Fibroblast of the conjunctiva (primary cell): Measurements from ENCODE around the gene DIO3.

Experiments used
- DNase-seq: peaks from one replicate; pipeline ENCODE4 v3.0.0-alpha.2; 2010; ENCODE audit warnings: low read depth

DIO3 gene

DNA sequence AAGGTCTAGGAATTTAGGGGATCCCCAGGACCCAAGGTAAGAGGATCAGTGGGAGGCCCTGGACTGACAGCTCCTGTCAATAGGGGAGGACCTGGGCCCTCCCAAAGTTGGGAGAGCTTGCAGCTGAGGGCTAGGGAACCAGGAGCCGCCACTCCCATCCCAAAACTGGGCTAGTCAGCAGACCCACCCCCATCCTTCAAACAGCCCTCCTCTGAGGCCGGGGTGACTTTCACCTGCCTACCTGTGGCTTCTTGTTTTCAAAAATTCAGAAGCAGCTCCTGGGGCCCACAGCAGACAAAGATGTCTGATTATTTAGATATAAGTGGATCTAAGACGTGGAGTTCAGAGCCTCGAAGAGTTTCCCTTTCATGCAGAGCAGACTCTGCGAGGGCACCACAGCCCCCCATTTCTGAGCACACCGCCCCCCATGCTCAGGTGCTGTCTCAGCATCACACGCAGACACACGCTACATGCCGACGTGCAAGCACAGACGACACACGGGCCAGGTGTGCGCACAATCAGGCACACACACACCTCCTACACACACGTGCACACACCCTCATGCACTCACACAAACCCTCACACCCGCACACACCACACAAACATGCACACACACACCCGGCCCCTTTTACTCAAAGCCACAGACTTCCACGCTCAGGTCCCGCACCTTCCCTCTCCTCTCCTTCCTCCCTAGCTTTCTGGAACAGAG lies 21.9 kb downstream of the DIO3 start:
- no peak for DNase-seq

DNA sequence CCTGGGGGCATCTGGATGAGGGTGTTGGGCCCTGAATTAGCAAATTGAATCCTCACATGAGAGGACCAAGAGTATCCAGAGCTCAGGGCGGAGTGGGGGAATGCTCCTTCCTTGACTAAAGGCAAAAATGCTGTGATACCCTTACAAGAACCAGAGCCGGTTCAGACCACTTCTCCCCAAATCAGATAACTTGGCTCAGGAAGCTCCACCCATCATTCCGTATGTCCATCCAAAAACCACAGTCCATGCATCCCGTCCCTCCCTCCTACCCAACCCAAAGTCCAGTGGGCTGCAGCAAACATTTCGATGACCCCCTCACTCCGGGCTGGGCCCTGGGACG lies 22.4 kb downstream of the DIO3 start:
- no peak for DNase-seq

- DNase-seq: peak; percentile 61
Observed at GRCh38 chr14:101584055-101584859, 23.0 kb downstream of the DIO3 start.

GRCh38 chr14:101585211-101585610 lies 23.9 kb downstream of the DIO3 start:
- no peak for DNase-seq

DNA sequence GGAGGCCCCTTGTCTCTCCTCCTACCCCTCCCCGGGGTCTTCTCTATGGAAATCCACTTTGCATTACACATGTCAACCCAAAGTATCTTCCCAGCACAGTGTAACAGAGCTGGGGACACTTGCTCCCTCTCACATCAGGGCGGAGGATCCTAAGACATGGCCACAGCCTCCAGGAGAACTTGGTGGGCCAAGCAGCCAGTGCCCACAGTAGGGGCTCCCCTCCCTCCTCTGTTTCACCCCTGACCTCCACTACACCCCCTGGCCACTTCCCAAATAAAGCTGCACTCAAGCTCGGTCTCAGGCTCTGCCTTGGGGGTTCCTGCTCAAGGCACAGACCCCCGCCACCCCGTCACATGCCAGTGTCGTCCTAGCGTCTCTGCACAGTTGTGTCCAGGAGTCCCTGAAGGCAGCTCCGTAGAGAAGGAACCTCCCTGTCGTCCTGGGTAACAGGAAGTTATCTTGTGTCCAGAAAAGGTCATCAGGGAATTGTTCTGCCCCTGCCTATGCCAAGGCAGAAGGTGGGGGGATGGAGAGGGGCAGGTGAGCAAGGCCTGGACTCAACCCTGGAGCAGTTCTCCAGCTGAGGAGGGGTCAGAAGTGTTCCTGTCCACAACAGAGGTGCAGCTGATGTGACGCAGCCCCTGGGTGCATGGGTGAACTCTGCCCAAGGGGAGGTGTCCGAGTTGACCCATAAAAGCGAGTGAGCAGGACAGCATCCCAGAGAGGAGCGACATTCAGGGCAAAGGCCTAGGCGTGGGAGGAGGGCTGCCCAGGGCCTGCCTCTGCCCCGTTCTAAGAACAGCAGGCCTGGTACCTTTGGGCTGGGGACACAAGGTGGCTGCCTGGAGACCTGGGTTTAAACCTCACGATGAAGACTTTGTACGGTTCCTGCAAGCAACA lies 25.5 kb downstream of the DIO3 start:
- no peak for DNase-seq

GRCh38 chr14:101587441-101587911 lies 26.2 kb downstream of the DIO3 start:
- no peak for DNase-seq

GRCh38 chr14:101588286-101588975 lies 27.1 kb downstream of the DIO3 start:
- DNase-seq: no peak

DNA sequence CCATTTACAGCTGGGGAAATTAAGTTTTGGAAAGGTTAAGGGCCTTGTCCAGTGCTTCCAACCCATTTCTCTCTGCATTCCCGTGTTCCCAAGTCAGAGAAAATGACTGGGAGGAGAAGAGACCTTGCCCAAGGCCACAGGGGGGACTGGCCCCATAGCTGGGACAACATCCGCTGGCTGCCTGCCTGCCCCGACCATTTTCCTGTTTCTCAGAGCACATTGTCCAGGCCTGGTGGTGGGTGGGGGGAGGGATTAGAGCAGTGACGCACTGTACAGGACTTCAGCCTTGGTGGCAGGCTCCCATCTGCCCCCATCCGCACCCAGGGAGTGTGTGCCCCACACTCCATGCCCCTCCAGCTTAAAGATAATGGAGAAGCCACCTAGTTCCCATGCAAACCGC lies 27.7 kb downstream of the DIO3 start:
- no peak for DNase-seq

DNA sequence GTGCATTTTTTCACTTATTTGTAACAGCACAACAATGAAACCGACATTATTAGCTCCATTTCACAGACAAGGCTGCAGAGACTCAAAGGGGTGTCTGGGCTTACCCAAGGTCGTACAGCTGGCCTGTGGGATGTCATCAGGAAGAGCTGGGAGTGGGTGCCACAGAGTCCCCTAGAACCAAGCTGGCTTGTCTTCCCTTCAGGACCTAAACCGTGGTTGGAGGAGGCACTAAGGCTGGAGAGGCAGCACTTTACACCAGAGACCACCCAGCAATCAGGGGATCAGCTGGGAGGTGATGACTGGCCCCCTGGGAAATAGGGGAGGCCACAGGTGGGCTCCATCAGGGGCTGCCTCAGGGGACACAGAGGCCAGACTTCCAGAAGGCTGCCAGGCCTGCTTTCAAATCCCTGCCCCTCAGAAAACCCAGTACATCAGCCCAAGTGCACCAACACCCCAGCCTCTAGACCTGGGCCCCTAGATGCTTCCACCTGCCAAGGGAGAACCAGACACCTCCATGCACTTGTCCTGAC lies 28.3 kb downstream of the DIO3 start:
- DNase-seq: no peak

- DNase-seq: no peak
Observed at GRCh38 chr14:101590062-101590461, 28.8 kb downstream of the DIO3 start.

DNA sequence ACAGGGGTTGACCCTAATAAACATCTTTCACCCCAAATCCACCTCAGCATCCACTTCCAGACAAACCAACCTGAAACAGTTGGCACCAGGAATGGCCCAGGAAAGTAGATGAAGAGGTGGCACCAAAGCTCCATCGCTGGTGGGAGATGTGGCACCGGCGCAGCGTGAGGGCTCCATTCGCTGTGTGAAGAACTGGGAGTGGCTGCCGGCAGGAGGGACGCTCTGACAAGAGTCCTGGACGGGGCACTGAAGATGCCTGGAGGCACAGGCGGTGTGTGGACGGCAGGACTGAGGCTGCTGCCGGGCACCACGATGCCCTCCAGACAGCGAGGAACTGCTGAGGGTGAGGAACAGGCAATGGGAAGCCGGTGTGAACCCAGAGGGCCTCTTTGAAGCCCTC lies 29.3 kb downstream of the DIO3 start:
- DNase-seq: no peak

DNA sequence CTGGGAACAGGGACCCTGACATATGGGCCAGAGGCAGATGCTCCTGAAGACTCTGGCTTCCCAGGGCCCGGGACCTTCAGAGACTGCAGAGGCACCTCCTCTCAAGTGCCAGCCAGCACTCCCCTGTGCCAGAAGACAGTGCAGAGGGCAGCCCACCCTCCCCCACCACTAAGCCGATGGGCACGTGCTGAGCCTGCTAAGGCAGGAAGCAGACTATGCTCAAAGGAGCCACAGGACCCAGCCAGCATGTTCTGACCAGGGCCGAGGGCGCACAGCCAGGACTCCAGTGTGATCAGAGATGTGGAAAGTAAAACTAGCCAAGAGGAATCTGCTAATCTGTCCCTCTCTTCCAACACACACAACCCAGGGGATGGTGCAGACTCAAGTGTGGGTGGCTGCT lies 29.8 kb downstream of the DIO3 start:
- DNase-seq: no peak

GRCh38 chr14:101591582-101591981 lies 30.3 kb downstream of the DIO3 start:
- no peak for DNase-seq

DNA sequence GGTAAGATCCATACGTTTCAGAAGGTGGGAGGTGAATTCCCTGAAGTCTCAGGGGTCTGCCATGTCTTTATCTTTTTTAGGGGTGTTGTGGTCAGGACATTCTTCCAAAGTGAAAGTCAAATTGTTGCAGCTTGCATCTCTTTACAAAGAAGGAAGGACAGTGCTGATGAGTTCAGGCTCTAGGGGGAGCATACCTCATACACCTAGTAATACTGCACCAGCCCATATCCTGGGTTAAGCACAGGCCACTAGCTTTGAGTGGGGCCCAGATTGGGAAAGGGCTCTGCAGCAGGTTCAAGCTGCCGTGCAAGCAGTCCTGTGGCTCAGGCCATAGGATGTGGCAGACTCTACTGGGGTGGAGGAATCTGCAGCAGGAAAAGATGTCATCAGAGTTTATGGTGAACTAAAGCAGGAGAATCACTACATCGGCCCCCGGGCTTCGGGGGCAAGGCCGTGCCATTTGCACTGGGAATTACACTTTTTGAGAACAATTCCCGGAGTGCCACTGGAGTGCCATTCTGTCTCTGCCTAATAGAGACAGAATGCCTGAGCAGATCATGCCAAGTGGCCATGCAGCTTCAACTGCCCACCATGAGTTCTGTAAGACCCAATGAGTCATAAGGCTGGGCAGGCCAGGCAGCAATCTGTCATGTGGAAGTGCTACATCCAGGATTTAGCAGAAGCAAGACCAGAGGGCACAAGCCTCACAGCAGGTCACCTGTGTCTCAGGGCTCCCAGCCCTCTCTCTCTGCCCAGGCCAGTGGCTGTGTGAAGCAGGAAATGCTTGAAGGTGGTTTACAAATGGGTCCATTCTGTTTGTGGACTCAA lies 32.3 kb downstream of the DIO3 start:
- DNase-seq: no peak

DNA sequence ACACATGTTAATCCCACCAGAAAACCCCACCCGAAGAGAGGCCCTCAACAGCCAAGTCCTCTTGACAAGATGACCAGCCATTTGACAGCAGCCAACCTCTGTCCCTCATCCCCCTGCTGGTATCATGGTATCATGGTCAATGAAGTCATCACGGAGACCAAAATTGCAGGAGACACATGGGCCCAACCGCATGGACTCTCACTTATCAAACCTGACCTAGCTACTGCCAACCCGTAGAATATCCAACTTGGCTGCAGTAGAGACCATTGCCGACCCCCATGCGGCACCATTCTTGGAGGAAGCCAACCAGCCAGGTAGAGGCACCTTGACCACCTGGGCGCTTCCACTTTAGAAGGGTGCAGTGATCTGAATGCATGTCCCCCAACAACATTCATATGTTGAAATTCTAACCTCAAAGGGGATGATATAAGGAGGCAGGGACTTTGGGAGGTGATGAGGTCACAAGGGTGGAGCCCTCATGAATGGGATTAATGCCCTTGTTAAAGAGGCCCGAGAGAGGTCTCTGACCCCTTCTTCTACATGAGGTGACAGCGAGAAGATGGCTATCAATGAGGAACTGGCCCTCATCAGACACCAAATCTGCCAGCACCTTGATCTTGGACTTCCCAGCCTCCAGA lies 33.3 kb downstream of the DIO3 start:
- no peak for DNase-seq

GRCh38 chr14:101595349-101595748 lies 34.1 kb downstream of the DIO3 start:
- DNase-seq: no peak

DNA sequence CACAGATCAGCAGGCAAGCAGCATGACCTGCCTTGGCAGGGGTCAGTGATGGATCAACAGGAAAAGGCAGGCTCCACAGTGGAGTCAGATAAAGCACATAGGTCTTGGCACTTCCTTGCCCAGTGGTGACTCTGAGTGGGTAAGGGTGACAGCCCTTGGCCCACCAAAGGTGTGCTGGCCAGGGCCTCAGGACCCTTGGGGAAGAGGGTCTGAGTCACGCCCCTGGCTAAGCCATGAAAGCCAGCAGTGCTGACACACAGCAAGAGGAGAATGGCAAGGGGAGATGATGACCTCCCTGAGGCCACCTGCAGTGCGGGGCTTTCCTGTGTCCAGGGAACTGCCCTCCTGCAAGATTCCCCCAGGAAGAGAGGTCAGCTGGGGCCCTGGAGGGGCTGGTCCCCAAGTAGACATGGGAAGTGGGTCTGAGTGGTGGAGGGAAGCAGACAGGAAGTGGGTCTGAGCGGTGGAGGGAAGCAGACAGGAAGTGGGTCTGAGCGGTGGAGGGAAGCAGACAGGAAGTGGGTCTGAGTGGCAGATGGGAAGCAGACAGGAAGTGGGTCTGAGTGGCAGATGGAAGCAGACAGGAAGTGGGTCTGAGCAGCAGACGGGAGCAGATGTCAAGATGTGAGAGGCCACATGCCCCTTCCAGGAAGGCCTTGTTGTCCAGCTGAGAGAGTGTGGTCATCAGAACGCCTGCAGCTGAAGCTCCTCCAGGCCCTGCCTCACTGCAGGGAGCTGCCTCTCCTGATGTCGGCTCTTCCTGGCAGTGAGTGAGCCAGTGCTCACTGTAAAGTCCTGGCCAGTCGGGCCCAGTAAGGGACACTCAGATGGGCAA lies 34.8 kb downstream of the DIO3 start:
- no peak for DNase-seq

GRCh38 chr14:101596742-101597141 lies 35.4 kb downstream of the DIO3 start:
- no peak for DNase-seq

- DNase-seq: no peak
Observed at GRCh38 chr14:101598159-101598558, 36.9 kb downstream of the DIO3 start.
